ENCODE results near the gene LRBA. TPM values are rescaled to one million over a fixed set of nuclear protein-coding genes. Genes with fewer than 3 reads are reported as not detected.
"Not testable (repeated sequence)": the region's sequence is repeated elsewhere in the genome, so short reads cannot be mapped to it uniquely, and the experiment has no call there.

LRBA gene
- total RNA-seq, 1 donor from 2014 or later: 39.9 TPM

DNA sequence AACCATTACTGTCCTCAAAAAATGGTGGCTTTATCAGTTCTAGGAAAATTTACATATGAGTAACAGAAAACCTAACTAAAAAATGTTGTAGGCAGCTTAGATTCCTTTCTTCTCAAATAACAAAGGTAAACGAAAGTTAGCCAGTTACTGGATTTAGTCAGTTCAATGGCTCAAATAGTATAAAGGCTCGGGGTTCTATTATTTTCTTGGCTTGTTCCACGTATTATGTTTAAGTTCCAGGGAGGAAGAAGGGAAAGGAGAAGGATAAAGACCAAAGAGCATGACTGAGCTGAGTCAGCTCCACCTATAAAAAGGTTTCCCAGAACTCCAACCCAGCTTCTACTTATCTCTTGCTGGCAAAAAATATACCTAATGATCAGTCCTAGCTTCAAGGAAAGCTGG lies 474.1 kb downstream of the LRBA start:
- no peaks in the 10 kb centered on the region for H3K4me1 ChIP-seq
- no peaks in the 10 kb centered on the region for H3K36me3 ChIP-seq
- H3K27me3 ChIP-seq: no peaks in the 10 kb centered on the region
- no peak overlapping the region for H3K4me3 ChIP-seq
- TF ChIP-seq CTCF (IDR thresholded peaks at IDR 0.05): no peak
- intact Hi-C loops (cut with DNase I): no loop called here
- H3K27ac ChIP-seq: no peak overlapping the region
- ATAC-seq: no peak
- DNase-seq: no peak
- no peaks in the 10 kb centered on the region for H3K9me3 ChIP-seq

- no peaks in the 10 kb centered on the region for H3K4me1 ChIP-seq
- H3K27ac ChIP-seq: no peak overlapping the region
- H3K4me3 ChIP-seq: no peak overlapping the region
- TF ChIP-seq CTCF (IDR thresholded peaks at IDR 0.05): no peak
- ATAC-seq (no peak), DNase-seq (no peak)
- H3K27me3 ChIP-seq: no peaks in the 10 kb centered on the region
- H3K9me3 ChIP-seq: no peaks in the 10 kb centered on the region
- no peaks in the 10 kb centered on the region for H3K36me3 ChIP-seq
- intact Hi-C loops (cut with DNase I): no loop called here
These were observed 474.5 kb downstream of the LRBA start for GRCh38 chr4:150540536-150540935.

GRCh38 chr4:150537911-150538310 lies 477.2 kb downstream of the LRBA start:
- DNase-seq; intact Hi-C loops (cut with DNase I); ATAC-seq; H3K9me3 ChIP-seq; H3K4me1 ChIP-seq; H3K27me3 ChIP-seq; H3K4me3 ChIP-seq; H3K36me3 ChIP-seq; H3K27ac ChIP-seq: not testable (repeated sequence)

DNA sequence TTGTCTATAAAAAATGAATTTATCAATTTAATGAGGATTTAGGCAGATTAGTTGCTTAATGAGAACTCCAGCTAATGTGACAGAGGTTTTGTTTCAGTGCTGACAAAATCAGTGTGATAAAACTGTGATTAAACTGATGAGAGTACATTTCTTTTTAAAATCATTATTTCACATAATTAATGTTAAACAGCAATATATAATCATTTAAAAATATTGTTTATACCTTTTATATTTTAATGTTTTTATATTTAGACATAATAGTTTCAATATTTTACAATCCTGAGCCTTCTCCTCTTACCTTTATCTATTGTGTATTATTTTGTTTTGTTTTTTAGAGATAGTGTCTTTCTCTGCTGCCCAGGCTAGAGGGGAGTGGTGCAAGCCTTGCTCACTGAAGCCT lies 480.3 kb downstream of the LRBA start:
- intact Hi-C loops (cut with DNase I): no loop called here
- H3K27me3 ChIP-seq: no peaks in the 10 kb centered on the region
- H3K4me1 ChIP-seq: no peaks in the 10 kb centered on the region
- no peak for TF ChIP-seq CTCF (IDR thresholded peaks at IDR 0.05)
- no peaks in the 10 kb centered on the region for H3K9me3 ChIP-seq
- ATAC-seq: no peak
- no peak for DNase-seq
- H3K27ac ChIP-seq: no peak overlapping the region
- no peaks in the 10 kb centered on the region for H3K36me3 ChIP-seq
- no peak overlapping the region for H3K4me3 ChIP-seq

- no peak for TF ChIP-seq CTCF (IDR thresholded peaks at IDR 0.05)
- intact Hi-C loops (cut with DNase I): no loop called here
- no peaks in the 10 kb centered on the region for H3K9me3 ChIP-seq
- H3K27ac ChIP-seq: no peak overlapping the region
- H3K36me3 ChIP-seq: no peaks in the 10 kb centered on the region
- no peak for ATAC-seq
- no peaks in the 10 kb centered on the region for H3K27me3 ChIP-seq
- no peak overlapping the region for H3K4me3 ChIP-seq
- H3K4me1 ChIP-seq: no peaks in the 10 kb centered on the region
- no peak for DNase-seq
These were observed 481.4 kb downstream of the LRBA start for GRCh38 chr4:150533673-150534072.

GRCh38 chr4:150525321-150525868 lies 489.7 kb downstream of the LRBA start:
- Histone ChIP-seq H3K4me1 (no peaks in the 10 kb centered on the region), H3K36me3 (no peaks in the 10 kb centered on the region), H3K9me3 (no peaks in the 10 kb centered on the region), H3K4me3 (no peak overlapping the region), H3K27me3 (no peaks in the 10 kb centered on the region), H3K27ac (no peak overlapping the region)
- no peak for DNase-seq
- TF ChIP-seq CTCF (IDR thresholded peaks at IDR 0.05): no peak
- ATAC-seq: no peak
- intact Hi-C loops (cut with DNase I): no loop called here
